GM19395 (cell line): ENCODE measurements around the gene VEPH1.

ENCODE experiments used
- ATAC-seq: cut with Tn5 transposase; IDR thresholded peaks from one replicate; pipeline ENCODE4 v1.9.1; 2021; ENCODE audit warnings: mild to moderate bottlenecking, moderate library complexity; ENCODE audit not compliant: unreplicated experiment

Gene VEPH1

DNA sequence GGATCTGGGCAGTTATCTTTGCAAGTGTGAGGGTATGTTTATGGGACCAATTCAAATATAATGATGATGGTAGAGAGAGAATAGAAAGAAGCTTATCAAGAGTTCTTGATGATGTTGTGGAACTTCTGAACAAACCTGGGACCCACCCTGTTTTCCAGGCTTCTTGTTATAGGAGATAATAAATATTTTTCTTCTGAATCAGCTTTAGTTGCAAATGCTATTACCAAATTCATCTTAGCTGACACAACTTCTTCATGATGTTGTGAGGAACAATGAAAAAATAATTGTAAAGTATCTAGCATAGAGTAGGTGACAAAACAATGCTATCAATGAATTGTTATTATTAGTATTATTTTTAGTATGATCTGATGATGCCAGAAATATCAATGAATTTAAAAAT is 110.1 kb downstream of the VEPH1 start:
- no peak for ATAC-seq

- no peak for ATAC-seq
Measured at GRCh38 chr3:157392104-157392503, 111.1 kb downstream of the VEPH1 start.

DNA sequence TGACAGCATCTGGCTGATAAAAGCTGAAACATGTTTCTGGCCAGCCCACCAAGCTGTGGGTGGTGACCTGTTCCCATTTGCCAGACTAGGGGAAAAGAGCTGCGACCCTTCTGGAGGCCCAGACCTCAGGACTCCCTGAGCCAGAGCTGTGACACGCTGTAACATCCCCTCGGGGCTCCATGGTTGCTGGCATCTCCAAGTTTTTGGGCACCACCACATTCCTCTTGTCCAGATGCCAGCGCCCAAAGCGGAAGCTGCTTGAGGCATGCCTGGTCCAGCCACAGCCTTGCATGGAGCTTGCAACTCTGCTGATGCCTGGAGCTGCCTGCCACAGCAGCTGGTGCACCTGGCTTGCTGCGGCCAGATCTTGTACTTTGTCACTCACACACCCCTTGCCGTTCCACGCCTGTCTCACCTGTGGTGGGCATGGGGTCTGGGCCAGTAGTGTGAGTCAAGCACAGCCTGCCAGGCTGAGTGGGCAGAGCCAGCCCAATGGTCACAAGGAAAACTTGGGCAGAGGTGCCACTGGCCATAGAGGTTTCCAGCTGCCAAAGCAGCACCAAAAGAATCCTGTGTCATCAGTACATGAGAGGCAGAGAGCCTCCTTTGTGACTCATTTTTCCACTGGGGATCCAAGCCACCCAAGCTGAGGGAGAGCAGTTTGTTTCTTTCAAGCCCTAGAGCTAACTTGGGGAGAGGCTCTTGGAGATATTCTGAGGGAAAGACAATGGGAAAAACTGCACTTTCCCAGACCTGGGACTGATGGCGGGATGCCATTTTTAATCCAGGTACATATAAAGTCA is 112.3 kb downstream of the VEPH1 start:
- ATAC-seq: no peak

DNA sequence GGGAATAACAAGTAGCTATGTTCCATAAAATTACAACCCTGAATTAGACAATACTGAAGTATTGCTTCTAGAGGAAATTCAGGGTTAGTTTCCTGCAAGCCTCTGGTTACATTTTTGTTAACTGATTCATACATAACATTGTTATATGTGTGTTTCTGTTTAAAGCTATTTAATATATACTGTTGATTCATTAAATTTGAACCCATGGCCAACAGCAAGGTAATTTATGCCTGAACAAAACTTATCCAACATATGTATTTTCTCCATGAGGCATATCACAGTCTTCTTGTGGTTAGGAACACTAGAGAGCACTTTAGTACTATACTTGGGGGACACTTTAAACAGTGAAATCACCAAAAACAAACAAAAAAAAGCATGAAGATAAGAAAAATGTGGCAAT is 114.2 kb downstream of the VEPH1 start:
- ATAC-seq: no peak

DNA sequence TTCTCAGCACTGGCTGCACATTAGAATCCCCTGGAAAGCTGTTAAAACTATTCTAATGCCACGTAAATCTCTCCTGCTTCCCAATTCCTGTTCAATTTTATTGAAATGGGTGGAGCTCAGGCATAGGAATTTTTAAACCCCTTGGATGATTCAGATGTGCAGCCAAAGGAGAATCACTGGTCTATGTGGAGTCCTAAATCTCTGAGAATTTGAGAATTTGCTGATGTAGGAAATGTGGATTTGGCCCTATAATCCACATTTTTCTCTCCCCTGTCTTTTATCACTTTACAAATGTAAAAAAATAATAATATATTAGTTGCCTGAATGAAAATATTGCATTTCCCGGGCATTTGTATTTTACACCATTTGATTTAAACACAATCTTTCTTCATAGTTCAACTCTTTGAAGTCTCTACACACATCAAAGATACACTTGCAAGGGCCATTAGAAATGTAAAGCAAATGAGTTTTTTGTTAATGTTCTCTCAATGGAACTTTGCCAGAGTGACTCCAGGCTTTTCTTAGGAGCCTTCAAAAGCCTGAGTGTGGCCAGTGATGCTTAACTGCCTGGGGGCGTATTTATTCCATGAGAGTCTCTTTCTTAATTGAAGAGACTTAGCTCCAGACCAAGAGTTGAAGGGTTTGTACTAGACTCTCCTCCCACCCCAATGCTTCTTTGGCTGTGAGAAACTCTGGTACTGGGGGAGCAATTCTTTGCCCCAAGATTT is 115.3 kb downstream of the VEPH1 start:
- ATAC-seq: no peak

DNA sequence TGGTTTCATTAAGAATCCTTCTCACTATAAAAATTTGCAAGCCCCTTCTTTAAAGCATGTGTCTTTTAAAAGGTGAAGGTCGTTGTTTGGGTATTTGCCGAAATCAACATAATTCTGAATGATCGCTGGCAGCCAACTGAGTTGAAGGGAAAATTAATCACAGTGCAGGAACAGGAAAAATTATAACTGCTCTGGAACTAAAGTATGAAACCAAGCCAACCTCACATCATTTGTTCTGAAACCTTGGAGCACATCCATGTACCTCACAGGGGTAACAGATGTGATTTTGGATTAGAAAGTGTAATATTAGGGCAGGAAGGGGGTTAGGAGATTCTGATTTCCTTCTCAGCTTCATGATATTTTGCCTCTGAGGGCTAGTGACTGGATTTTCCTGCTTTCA is 118.7 kb downstream of the VEPH1 start:
- ATAC-seq: no peak

DNA sequence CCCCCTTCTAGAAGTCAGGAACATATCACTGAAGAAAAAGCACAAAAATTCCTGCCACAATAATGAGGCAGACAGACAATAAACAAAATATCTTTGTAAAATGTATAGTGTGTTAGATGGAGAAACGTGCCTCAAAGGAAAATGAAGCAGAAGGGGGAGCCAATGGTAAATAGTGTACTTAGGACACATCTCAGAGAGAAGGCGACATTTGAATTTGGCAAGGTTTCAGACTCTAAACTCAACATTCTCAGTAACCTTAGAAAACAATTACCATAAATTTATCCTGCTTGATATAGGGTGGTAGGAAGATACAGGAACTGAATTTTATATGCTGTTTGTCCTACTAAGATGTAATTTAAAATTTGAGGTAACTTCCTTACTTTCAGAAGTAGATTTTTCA is 119.2 kb downstream of the VEPH1 start:
- no peak for ATAC-seq

DNA sequence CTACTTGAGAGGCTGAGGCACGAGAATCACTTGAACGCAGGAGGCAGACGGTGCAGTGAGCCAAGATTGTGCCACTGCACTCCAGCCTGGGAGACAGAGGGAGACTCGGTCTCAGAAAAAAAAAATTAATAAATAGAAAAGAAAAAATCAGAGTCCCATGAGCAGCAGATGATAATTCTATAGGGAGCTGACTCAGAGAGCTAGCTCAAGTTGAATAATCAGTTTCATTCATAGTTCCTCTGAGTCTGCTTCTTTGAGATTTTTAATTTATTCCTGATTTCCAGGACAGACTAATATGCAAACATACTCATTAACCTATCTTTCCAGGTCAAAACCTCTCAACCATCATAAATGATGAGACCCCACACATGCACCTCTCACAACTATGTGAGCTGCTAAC is 121.6 kb downstream of the VEPH1 start:
- no peak for ATAC-seq

DNA sequence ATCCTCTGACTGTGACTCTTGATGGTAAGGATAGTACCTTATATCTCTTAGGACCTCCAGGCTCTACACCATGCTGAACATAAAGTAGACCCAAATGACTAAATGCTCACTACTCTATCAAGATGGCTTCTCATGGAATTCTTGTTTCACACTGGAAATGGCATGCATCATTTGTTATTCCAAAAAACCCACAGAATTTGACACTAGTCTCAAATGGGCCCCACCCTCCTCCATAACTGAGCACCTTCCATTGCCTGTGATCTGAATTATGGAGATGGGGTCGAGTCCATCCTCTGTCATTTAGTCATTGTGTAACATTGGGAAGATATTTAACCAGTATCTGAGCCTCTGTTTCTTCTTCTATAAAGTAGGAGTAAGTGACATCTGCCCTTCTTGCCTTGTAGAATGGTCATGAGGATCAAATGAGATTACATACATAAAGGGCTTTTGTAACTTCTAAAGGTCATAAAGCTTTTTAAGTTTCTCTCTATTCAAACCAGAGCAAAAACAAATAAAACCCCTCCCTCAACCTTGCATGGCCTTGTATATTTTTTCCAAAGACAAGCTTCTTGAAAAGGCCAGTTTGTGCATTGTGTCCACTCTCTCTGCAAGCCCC is 123.6 kb downstream of the VEPH1 start:
- ATAC-seq: no peak

GRCh38 chr3:157376603-157377300 is 126.5 kb downstream of the VEPH1 start:
- ATAC-seq: no peak

- no peak for ATAC-seq
Measured at GRCh38 chr3:157375342-157375986, 127.8 kb downstream of the VEPH1 start.

- ATAC-seq: no peak
Measured at GRCh38 chr3:157374933-157375332, 128.3 kb downstream of the VEPH1 start.

GRCh38 chr3:157373783-157374182 is 129.4 kb downstream of the VEPH1 start:
- ATAC-seq: no peak

DNA sequence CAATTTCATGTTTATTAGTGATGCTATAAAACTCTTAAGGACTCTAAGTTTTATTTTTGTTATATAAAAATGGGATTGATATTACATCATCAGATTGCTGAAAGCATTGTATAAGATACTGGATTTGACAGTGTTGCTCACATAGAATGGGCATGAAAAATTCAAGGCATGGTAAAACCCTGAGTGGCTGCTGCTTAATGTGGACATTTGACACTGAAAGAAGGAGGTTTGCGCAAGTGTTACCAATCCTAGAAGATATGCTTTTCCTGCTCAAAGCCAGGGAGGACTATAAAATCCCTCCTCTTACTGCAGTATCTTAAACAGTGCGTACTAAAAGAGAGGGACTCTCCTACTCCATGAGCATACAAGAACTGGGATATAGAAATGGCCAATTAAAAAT is 132.3 kb downstream of the VEPH1 start:
- no peak for ATAC-seq

GRCh38 chr3:157369727-157370421 is 133.3 kb downstream of the VEPH1 start:
- no peak for ATAC-seq

DNA sequence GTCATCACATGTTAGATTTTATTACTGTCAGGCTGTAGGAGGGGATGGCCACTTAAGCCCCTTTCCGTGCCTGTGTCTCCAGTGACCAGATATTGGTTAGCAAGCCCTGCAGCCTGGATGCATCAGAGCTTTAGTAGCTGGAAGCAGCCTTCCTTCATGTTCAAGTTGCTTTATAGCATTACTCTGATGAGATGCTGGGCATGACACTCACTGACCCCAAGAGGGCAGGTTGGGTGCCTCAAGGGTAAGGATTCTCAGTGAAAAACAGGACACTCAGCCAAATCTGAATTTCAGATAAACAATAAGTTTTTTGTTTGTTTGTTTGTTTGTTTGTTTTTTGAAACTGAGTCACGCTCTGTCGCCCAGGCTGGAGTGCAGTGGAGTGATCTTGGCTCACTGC is 135.0 kb downstream of the VEPH1 start:
- ATAC-seq: no peak

DNA sequence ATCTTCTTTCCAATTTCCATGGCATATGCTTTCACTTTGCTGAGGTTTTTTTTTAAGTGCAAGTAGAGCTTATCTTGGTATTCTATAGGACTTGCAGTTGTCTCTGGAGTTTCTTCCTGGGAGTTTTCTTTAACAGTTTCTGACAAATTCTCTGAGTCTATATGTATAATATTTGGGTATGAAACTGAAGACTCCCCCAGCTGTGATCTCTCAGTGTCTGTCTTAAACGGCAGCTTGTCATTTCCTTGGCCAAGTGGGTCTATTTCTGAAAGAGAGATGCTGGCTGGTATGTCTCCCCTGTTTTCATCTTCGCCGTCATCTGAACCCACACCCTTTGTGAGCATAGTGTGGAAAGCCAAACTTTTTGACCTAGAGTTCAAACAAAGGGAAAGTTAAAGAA is 139.8 kb downstream of the VEPH1 start:
- no peak for ATAC-seq

DNA sequence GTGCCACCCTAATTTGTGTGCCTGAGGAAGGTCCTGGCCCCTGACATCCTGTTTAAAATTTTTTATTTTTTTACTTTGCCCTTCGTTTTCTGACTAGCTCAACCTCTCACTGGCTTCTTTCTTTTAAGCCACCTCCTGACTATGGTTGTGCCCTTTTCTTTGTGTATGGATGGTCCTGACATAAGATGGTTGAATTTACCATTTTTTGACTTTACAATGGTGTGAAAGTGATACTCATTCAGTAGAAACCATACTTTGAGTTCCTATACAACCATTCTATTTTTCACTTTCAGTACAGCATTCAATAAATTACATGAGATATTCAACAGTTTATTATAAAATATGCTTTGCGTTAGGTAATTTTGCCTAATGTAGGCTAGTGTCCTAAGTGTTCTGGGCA is 140.9 kb downstream of the VEPH1 start:
- ATAC-seq: no peak

GRCh38 chr3:157360044-157360443 is 143.2 kb downstream of the VEPH1 start:
- ATAC-seq: no peak

- ATAC-seq: no peak
Measured at GRCh38 chr3:157356541-157356940, 146.7 kb downstream of the VEPH1 start.
